Retinal pigment epithelial cell (primary cell): ENCODE results near the gene SLC12A7.

Experiments used
- DNase-seq: peaks from one replicate; pipeline ENCODE4 v3.0.0-alpha.2; 2010; ENCODE audit warnings: low read depth
- H3K4me3 ChIP-seq: 2 replicates; pipeline ENCODE4 v1.5.1; 2011; ENCODE audit warnings: mild to moderate bottlenecking, low read length, control low read depth, moderate library complexity
- TF ChIP-seq, protein P1 (sequence below): conservative IDR thresholded peaks from 2 replicates; pipeline ENCODE4 v1.5.1; 2011; ENCODE audit warnings: low read depth, low read length, control low read depth, inconsistent platforms

Gene SLC12A7

DNA sequence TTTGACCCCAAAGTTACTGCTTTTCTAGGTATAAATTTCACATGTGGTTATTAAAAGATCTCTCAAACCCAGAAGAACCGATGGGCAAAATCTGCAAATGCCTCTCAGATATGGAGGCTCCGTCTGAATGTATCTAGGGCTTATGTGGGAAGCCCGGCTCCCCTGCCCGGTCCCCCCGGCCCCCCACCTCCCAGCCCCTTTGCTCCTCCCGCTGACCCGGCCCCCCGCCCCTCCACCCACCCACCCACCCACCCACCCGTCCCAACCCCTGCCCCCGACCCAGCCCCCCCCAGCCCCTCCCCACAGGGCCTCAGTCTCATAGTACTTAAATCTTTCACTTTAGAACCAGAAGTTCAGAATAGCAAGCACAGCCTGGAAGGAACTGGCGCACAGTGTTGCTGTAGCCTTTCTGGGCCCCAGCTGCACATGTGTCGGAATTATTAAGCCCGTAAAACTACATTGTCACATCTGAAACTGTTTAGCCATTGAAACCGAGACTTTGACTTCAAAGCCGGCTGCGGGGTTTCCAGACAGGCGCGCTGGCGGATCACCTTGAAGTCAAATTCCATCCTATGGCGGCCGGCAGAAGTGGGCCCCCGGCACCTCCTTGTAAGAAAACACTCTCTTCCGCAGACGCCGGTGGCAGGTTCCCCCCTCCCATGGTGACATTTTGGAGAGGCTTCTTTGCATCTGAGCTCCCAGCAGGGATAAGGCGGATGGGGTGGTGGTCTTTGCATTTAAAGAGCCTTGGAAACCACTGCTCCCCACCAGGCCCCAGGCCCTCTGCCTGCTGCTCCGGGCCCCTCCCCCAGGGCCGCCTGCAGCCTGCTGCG, 90.5 kb downstream of the SLC12A7 start:
- no peak overlapping the region for H3K4me3 ChIP-seq
- DNase-seq: no peak
- TF ChIP-seq, protein P1, sequence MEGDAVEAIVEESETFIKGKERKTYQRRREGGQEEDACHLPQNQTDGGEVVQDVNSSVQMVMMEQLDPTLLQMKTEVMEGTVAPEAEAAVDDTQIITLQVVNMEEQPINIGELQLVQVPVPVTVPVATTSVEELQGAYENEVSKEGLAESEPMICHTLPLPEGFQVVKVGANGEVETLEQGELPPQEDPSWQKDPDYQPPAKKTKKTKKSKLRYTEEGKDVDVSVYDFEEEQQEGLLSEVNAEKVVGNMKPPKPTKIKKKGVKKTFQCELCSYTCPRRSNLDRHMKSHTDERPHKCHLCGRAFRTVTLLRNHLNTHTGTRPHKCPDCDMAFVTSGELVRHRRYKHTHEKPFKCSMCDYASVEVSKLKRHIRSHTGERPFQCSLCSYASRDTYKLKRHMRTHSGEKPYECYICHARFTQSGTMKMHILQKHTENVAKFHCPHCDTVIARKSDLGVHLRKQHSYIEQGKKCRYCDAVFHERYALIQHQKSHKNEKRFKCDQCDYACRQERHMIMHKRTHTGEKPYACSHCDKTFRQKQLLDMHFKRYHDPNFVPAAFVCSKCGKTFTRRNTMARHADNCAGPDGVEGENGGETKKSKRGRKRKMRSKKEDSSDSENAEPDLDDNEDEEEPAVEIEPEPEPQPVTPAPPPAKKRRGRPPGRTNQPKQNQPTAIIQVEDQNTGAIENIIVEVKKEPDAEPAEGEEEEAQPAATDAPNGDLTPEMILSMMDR: no peak

DNA sequence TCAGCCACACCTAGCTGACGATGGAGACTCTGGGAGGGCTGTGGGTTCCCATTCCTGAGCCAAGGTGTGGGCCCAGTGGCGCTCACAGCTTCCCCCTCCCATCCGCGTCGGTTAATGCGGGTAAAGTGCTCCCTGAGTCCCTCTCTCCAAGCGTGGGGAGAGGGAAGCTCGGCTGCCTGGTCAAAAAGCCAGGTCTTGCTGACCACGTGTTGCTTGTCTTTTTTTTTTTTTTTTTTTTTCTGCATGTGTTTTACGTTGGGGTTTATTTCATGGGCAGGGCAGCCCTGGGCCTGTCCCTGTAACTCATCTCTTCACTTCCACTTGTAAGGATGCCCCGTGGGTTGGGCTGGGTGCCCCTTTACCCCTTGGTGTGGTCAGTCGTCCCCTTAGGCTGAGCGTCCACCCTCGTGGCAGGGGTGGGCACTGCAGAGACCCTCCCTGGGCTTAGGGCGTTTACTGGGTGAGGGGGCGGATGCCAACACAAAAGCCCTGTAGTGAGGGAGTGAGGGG, 91.4 kb downstream of the SLC12A7 start:
- TF ChIP-seq, protein P1: no peak
- no peak for DNase-seq
- no peak overlapping the region for H3K4me3 ChIP-seq

- DNase-seq: no peak
- TF ChIP-seq, protein P1: no peak
- no peak overlapping the region for H3K4me3 ChIP-seq
Measured at GRCh38 chr5:1019001-1019905, 92.6 kb downstream of the SLC12A7 start.

DNA sequence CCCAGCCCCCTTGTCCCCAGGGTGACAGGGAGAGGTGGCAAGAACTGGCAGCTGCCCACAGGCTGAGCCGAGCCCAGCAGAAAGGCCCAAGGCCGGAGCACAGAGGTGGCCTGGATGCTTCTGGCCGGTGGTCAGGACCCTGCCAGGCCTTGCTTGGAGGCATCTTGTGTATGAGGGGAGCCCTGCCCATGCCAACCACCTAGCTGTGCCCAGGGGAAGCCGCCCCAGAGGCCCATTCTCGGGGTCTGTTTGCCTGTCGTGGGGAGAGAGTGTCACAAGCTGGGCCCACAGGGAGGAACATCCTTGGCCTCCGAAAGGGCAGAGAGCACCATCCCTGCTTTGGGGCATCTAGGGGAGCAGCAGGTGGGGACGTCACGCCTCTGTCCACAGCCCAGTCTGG, 93.3 kb downstream of the SLC12A7 start:
- DNase-seq: no peak
- TF ChIP-seq, protein P1: no peak
- no peak overlapping the region for H3K4me3 ChIP-seq

- no peak for DNase-seq
- no peak overlapping the region for H3K4me3 ChIP-seq
- TF ChIP-seq, protein P1: no peak
Measured at GRCh38 chr5:1017691-1018455, 94.0 kb downstream of the SLC12A7 start.

DNA sequence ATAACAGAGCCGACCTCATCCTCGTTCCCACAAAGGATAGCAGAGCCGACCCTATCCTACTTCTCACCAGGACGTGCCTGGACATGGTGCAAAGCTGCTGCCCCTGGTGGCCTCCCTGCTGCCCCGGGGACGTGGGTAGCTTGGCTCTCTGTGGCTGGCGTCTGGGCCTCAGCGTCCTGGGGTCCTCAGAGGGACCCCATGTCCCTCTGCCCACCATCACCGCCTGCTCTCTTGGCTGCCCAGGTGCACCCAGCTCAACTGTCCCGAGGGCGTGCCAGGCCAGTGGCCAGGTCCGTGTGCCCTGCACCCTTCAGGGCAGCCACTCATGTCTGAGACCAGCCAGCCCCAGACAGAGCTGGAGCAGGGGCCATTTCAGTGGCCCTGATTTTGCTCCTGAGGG, 94.8 kb downstream of the SLC12A7 start:
- TF ChIP-seq, protein P1: no peak
- no peak for DNase-seq
- no peak overlapping the region for H3K4me3 ChIP-seq
